HepG2 (cell line): ENCODE results near the gene SLC35F3. TPM values are rescaled to one million over a fixed set of nuclear protein-coding genes. Genes with fewer than 3 reads are reported as not detected.

ENCODE experiments used
- ATAC-seq: fragments of 200-7000 bp; cut with Tn5 transposase; 3 replicates; pipeline ENCODE4 v1.9.1; 2020; ENCODE audit warnings: mild to moderate bottlenecking, moderate library complexity
- BruUV-seq: library from RNA; stranded (reverse); fragments of 400-500 nt; replicated peaks from 2 replicates; lab custom pipeline; 2021; lab: Mats Ljungman, UMichigan
- CTCF ChIA-PET: fragments of 300-600 bp; formaldehyde crosslinking; extraction: SDS; loops from one replicate; lab custom pipeline; 2021; ENCODE audit warnings: low total read pairs, inconsistent platforms, low intra/inter-chr PET ratio; lab: Yijun Ruan, JAX
- POLR2A ChIA-PET: fragments of 350-600 bp; sonication (Branson Sonifier 250); formaldehyde crosslinking; loops from one replicate; lab custom pipeline; 2020; ENCODE audit warnings: antibody characterized with exemption, inconsistent platforms; lab: Yijun Ruan, JAX
- DNase-seq: peaks from one replicate; pipeline ENCODE4 v3.0.0-alpha.2; 2015; ENCODE audit warnings: low spot score
- FAIRE-seq: peaks from 3 replicates; lab custom pipeline; 2011; peaks lifted over from hg19 to GRCh38; lab: Jason Lieb, UNC
- H2AFZ ChIP-seq: one replicate; pipeline ENCODE4 v1.6.1; 2011; ENCODE audit warnings: low read length, inconsistent platforms
- H3K27ac ChIP-seq: fragments of 300-600 bp; 3 replicates; pipeline ENCODE4 v1.8.0; 2011; ENCODE audit warnings: mixed run types, mild to moderate bottlenecking, mixed read lengths, low read length, inconsistent platforms; ENCODE audit not compliant: insufficient read depth; ENCODE audit errors: extremely low read length
- H3K27me3 ChIP-seq, 2 experiments: fragments of 200-600 bp in 1 of 2; 2 replicates in 1 of 2; 3 replicates in 1 of 2; pipeline versions ENCODE4 v1.6.0 to v1.8.0; 2011; ENCODE audit warnings: low read length in 2 of 2, mild to moderate bottlenecking in 2 of 2, moderate library complexity in 2 of 2, inconsistent platforms in 1 of 2; ENCODE audit not compliant: insufficient read depth in 2 of 2, control insufficient read depth in 1 of 2
- H3K36me3 ChIP-seq, 2 experiments: fragments of 200-600 bp in 1 of 2; replicated peaks in 1 of 2; 2 replicates in 1 of 2; 3 replicates in 1 of 2; pipeline versions ENCODE4 v1.5.1 to v1.8.0; 2011; ENCODE audit warnings: low read length in 2 of 2, inconsistent platforms in 1 of 2; ENCODE audit not compliant: insufficient read depth in 2 of 2, control insufficient read depth in 1 of 2
- H3K4me1 ChIP-seq: 2 replicates; pipeline ENCODE4 v1.5.1; 2012; ENCODE audit warnings: low read length, inconsistent platforms; ENCODE audit not compliant: insufficient read depth
- H3K4me2 ChIP-seq: 2 replicates; pipeline ENCODE4 v1.6.0; 2011; ENCODE audit warnings: low read depth, low read length, inconsistent platforms
- H3K4me3 ChIP-seq, 3 experiments: fragments of 200-600 bp in 1 of 3; sonication (generic), shearing (Covaris generic) in 1 of 3; replicated peaks in 1 of 3; 2 replicates each; pipeline ENCODE4 v1.5.1; 2011 to 2016; ENCODE audit warnings: low read length in 3 of 3, inconsistent platforms in 2 of 3, low read depth in 2 of 3, mild to moderate bottlenecking in 2 of 3, control low read depth in 1 of 3, mixed read lengths in 1 of 3; ENCODE audit not compliant: insufficient read depth in 1 of 3
- H3K79me2 ChIP-seq: one replicate; pipeline ENCODE4 v1.6.1; 2011; ENCODE audit warnings: low read length, inconsistent platforms; ENCODE audit not compliant: insufficient read depth
- H3K9ac ChIP-seq: 2 replicates; pipeline ENCODE4 v1.6.0; 2011; ENCODE audit warnings: mild to moderate bottlenecking, low read depth, low read length, inconsistent platforms; ENCODE audit not compliant: insufficient read depth
- H3K9me3 ChIP-seq: 2 replicates; pipeline ENCODE4 v1.5.1; 2012; ENCODE audit warnings: mild to moderate bottlenecking, low read length
- H4K20me1 ChIP-seq: 2 replicates; pipeline ENCODE4 v1.6.0; 2011; ENCODE audit warnings: inconsistent platforms, mild to moderate bottlenecking, low read length, moderate library complexity; ENCODE audit not compliant: insufficient read depth
- AGO2 ChIP-seq: fragments of 200-400 bp; formaldehyde crosslinking; optimal IDR thresholded peaks from 2 replicates; pipeline ENCODE3; 2017; ENCODE audit warnings: mild to moderate bottlenecking, low read depth, low read length, moderate library complexity
- ATF7 ChIP-seq, 2 experiments: fragments of 450-650 bp in 1 of 2; sonication (generic) in 1 of 2; formaldehyde crosslinking in 1 of 2; IDR thresholded peaks; 2 replicates each; pipeline versions ENCODE4 v1.4.0 to v1.6.1; 2016 to 2020; ENCODE audit warnings: antibody characterized with exemption in 1 of 2, mild to moderate bottlenecking in 1 of 2, missing genetic modification reagents in 1 of 2
- IKZF5 ChIP-seq: IDR thresholded peaks from 2 replicates; pipeline ENCODE4 v1.6.1; 2018; ENCODE audit warnings: missing genetic modification reagents, mild to moderate bottlenecking, missing compliant biosample characterization
- PRPF4 ChIP-seq: fragments of 200-400 bp; formaldehyde crosslinking; IDR thresholded peaks from 2 replicates; pipeline ENCODE4 v1.6.1; 2016; ENCODE audit warnings: low read length, low read depth; ENCODE audit not compliant: poor library complexity, severe bottlenecking
- ZFYVE20 ChIP-seq: sonication (generic); formaldehyde crosslinking; IDR thresholded peaks from 2 replicates; pipeline ENCODE4 v1.8.0; 2023; ENCODE audit warnings: low read depth, mild to moderate bottlenecking, moderate library complexity, missing genetic modification reagents, borderline replicate concordance
- ZNF562 ChIP-seq: sonication (generic); formaldehyde crosslinking; IDR thresholded peaks from 2 replicates; pipeline ENCODE4 v1.8.0; 2022; ENCODE audit warnings: missing genetic modification reagents, borderline replicate concordance
- WGBS: methylation state at CpG from one replicate; pipeline ENCODE4 v1.1.6; 2017; ENCODE audit warnings: low lambda C conversion rate; 5-methylcytosine and 5-hydroxymethylcytosine counted together
- in situ Hi-C: cut with HindIII; loops from 2 replicates; pipeline ENCODE4 v1.10.0; 2017; ENCODE audit warnings: low pct_unique_long_range_greater_than_20kb; ENCODE audit not compliant: extremely low pct_ligation_motif_present
- intact Hi-C: fragments of 100-400 bp; cut with micrococcal nuclease; formaldehyde crosslinking; loops from one replicate; pipeline ENCODE4 v1.10.0; 2022; ENCODE audit not compliant: unreplicated experiment
- polyA plus RNA-seq, 8 experiments: library from polyadenylated mRNA; depleted of rRNA in 3 of 8; stranded (reverse) in 7 of 8; unstranded in 1 of 8; fragments of >200 nt; fragmentation: Illumina TruSeq in 4 of 8; extraction: Trizol in 4 of 8; gene quantifications; 2 replicates each; pipeline versions ENCODE4 v1.2.1 to v1.2.3, GENCODE V29; 2011 to 2016; ENCODE audit warnings: low read depth in 4 of 8, missing spikeins in 1 of 8, mixed read lengths in 1 of 8; ENCODE audit not compliant: insufficient read depth in 1 of 8
- total RNA-seq, 5 experiments: library from RNA; depleted of rRNA; stranded (reverse); fragments of >200 nt; fragmentation: Illumina TruSeq; extraction: Trizol; gene quantifications; 2 replicates each; pipeline ENCODE4 v1.2.3, GENCODE V29; 2016; ENCODE audit warnings: low read depth in 1 of 5

Gene SLC35F3
- total and polyA plus RNA-seq, 2 of the 13 experiments (the other 11 are each of a cell fraction or from before 2014, with no cell fraction given): not detected

GRCh38 chr1:233867028-233867427, 37.4 kb upstream of the SLC35F3 start (continued):
- TF ChIP-seq IKZF5 (CRISPR knock-in tag): no peak

DNA sequence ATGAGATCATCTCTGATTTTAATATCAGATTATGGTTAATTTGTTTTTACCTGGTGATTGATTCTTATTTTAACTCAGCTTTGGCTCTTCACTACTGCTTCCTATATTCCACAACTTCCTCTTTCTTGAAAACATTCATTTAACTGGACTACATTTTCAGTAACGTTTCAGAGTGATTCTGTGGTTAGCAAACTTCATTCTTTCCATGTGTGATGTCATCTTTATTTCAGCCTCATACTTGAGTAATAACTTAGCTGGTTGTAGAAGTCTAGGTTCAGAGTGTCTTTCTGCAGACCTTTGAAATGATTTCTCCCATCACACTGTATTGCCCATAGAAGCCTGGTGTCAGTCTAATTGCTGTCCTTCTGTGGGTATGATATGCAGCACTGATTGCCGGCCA, 36.0 kb upstream of the SLC35F3 start:
- BruUV-seq: no TSS peak
- Histone ChIP-seq H2AFZ (no peak overlapping the region), H3K79me2 (no peaks in the 10 kb centered on the region), H3K27ac (no peak overlapping the region), H3K4me1 (no peaks in the 10 kb centered on the region), H3K4me3 (no peak overlapping the region), H3K4me2 (no peak overlapping the region), H3K27me3 (no peaks in the 10 kb centered on the region), H3K9me3 (no peaks in the 10 kb centered on the region), H4K20me1 (no peaks in the 10 kb centered on the region), H3K36me3 (no peaks in the 10 kb centered on the region), H3K9ac (no peak overlapping the region)
- POLR2A ChIA-PET: no interaction called here
- ATAC-seq (no peak), DNase-seq (no peak), FAIRE-seq (no peak)
- intact Hi-C loops: no loop called here
- in situ Hi-C loops: no loop called here
- TF ChIP-seq ATF7 (IDR thresholded peaks at IDR 0.05): peak; percentile 53; the same call in 1 of the 2 replicates
- no peak for TF ChIP-seq ATF7 (CRISPR knock-in tag; IDR thresholded peaks at IDR 0.05)
- no peak for TF ChIP-seq ZFYVE20 (CRISPR knock-in tag)
- TF ChIP-seq AGO2: no peak
- WGBS: 0% methylated on average over 2 of the region's 2 CpGs
- CTCF ChIA-PET: no interaction called here

DNA sequence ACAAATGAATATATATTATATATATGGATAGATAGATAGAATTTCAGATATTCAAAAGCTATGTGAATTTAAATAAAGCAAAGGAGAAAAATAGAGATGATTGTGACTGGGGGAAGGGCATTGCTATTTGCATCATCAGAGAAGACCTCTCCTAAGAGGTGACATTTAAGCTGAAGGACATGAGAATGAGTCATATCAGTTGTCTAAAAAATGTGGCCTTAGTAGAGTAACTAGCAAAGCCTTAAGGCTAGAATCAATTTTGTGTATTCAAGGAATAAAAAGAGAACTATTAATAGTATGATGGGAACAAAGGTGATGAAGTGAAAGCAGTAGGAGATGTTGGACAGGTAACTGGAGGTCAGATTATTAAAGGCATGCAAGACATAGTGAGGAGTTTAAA, 34.8 kb upstream of the SLC35F3 start:
- TF ChIP-seq ZNF562 (CRISPR knock-in tag): no peak
- TF ChIP-seq PRPF4: no peak
- ATAC-seq (no peak), DNase-seq (no peak), FAIRE-seq (no peak)
- H3K9ac ChIP-seq: no peak overlapping the region
- no peaks in the 10 kb centered on the region for H4K20me1 ChIP-seq
- H3K27ac ChIP-seq: no peak overlapping the region
- no peaks in the 10 kb centered on the region for H3K36me3 ChIP-seq
- H3K79me2 ChIP-seq: no peaks in the 10 kb centered on the region
- H3K4me3 ChIP-seq: no peak overlapping the region
- ChIA-PET CTCF (no interaction called here), POLR2A (no interaction called here)
- no peaks in the 10 kb centered on the region for H3K9me3 ChIP-seq
- no peak overlapping the region for H3K4me2 ChIP-seq
- no TSS peak for BruUV-seq
- H2AFZ ChIP-seq: no peak overlapping the region
- in situ Hi-C loops (no loop called here), intact Hi-C loops (no loop called here)
- no peaks in the 10 kb centered on the region for H3K4me1 ChIP-seq
- no peaks in the 10 kb centered on the region for H3K27me3 ChIP-seq
